SU-DHL-6 (cell line): ENCODE results near the gene CPB1.

Source experiments
- EZH2phosphoT487 ChIP-seq: fragments of 200-600 bp; sonication (generic), shearing (Covaris generic); conservative IDR thresholded peaks from 2 replicates; pipeline ENCODE4 v1.6.1; 2018; ENCODE audit warnings: mild to moderate bottlenecking, antibody characterized with exemption, low read length, moderate library complexity, mixed read lengths
- TF ChIP-seq, protein P1 (sequence below): fragments of 200-600 bp; sonication (generic); IDR thresholded peaks from one replicate; pipeline ENCODE4 v1.5.1; 2017; ENCODE audit warnings: antibody characterized with exemption, mild to moderate bottlenecking, low read length, moderate library complexity; ENCODE audit not compliant: insufficient read depth, poor library complexity, severe bottlenecking

DNA sequence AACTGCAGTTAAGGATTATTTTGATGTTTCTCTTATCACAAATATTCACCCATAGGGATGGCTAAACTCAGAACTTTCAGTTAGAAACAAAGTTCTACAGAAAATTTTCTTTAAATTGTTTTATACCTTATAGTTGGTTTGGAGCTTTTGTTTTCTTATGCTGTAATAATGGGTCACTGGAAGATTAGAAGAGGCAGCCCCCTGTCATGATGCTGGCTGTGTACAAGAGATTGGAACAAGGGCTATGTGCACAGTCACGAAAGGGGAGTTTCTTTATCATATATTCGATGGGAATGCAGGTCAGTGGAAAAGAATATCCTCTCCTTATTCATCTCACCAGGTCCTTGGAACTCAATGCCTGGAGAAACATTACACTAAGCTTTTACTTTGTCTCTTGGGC, 25.5 kb downstream of the CPB1 start:
- no peak for TF ChIP-seq EZH2phosphoT487
- TF ChIP-seq, protein P1, sequence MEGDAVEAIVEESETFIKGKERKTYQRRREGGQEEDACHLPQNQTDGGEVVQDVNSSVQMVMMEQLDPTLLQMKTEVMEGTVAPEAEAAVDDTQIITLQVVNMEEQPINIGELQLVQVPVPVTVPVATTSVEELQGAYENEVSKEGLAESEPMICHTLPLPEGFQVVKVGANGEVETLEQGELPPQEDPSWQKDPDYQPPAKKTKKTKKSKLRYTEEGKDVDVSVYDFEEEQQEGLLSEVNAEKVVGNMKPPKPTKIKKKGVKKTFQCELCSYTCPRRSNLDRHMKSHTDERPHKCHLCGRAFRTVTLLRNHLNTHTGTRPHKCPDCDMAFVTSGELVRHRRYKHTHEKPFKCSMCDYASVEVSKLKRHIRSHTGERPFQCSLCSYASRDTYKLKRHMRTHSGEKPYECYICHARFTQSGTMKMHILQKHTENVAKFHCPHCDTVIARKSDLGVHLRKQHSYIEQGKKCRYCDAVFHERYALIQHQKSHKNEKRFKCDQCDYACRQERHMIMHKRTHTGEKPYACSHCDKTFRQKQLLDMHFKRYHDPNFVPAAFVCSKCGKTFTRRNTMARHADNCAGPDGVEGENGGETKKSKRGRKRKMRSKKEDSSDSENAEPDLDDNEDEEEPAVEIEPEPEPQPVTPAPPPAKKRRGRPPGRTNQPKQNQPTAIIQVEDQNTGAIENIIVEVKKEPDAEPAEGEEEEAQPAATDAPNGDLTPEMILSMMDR = no peak
